Memory B cell (primary cell): Measurements from ENCODE around the gene PRRT1B.

ENCODE experiments used
- ATAC-seq: fragments of 150-1000 bp; cut with Tn5 transposase; 2 replicates; pipeline ENCODE4 v1.10.0; 2021; ENCODE audit warnings: low read depth, mild to moderate bottlenecking, moderate library complexity
- DNase-seq, 2 donors: peaks; one replicate each; pipeline ENCODE4 v3.0.0; 2022; ENCODE audit warnings: low spot score in 2 of 2
- H3K27ac Mint-ChIP-seq: one replicate; pipeline ENCODE4 v1.8.0; 2022; ENCODE audit warnings: mild to moderate bottlenecking, moderate library complexity, mixed read lengths
- H3K27me3 Mint-ChIP-seq: one replicate; pipeline ENCODE4 v1.8.0; 2022; ENCODE audit warnings: mixed read lengths
- H3K36me3 Mint-ChIP-seq: one replicate; pipeline ENCODE4 v1.8.0; 2022; ENCODE audit warnings: mild to moderate bottlenecking, mixed read lengths
- H3K4me1 Mint-ChIP-seq: one replicate; pipeline ENCODE4 v1.8.0; 2022; ENCODE audit warnings: mixed read lengths
- H3K4me3 Mint-ChIP-seq: one replicate; pipeline ENCODE4 v1.8.0; 2022; ENCODE audit warnings: mild to moderate bottlenecking, moderate library complexity, mixed read lengths
- H3K9me3 Mint-ChIP-seq: one replicate; pipeline ENCODE4 v1.8.0; 2022; ENCODE audit warnings: mixed read lengths

PRRT1B gene

GRCh38 chr9:131587331-131587730 is 42.0 kb downstream of the PRRT1B start:
- DNase-seq, result no peak
- H3K9me3 Mint-ChIP-seq, result no peaks in the 10 kb centered on the region
- no peak overlapping the region for H3K4me3 Mint-ChIP-seq
- H3K36me3 Mint-ChIP-seq, result peaks cover 42% of the 10 kb centered on the region
- peak overlapping the region; percentile 80 for H3K27ac Mint-ChIP-seq
- no peaks in the 10 kb centered on the region for H3K27me3 Mint-ChIP-seq
- ATAC-seq, result no peak
- H3K4me1 Mint-ChIP-seq, result peaks cover 25% of the 10 kb centered on the region

GRCh38 chr9:131587906-131588305 is 42.6 kb downstream of the PRRT1B start:
- DNase-seq (no peak), ATAC-seq (no peak)
- peaks cover 41% of the 10 kb centered on the region for H3K36me3 Mint-ChIP-seq
- H3K9me3 Mint-ChIP-seq, result no peaks in the 10 kb centered on the region
- no peaks in the 10 kb centered on the region for H3K27me3 Mint-ChIP-seq
- H3K4me1 Mint-ChIP-seq, result peaks cover 25% of the 10 kb centered on the region
- no peak overlapping the region for H3K4me3 Mint-ChIP-seq
- peak overlapping the region; percentile 80 for H3K27ac Mint-ChIP-seq

- no peaks in the 10 kb centered on the region for H3K9me3 Mint-ChIP-seq
- ATAC-seq, result no peak
- no peak overlapping the region for H3K4me3 Mint-ChIP-seq
- no peak for DNase-seq
- no peaks in the 10 kb centered on the region for H3K27me3 Mint-ChIP-seq
- peaks cover 38% of the 10 kb centered on the region for H3K36me3 Mint-ChIP-seq
- peaks cover 25% of the 10 kb centered on the region for H3K4me1 Mint-ChIP-seq
- peak overlapping the region; percentile 80 for H3K27ac Mint-ChIP-seq
These were observed 43.1 kb downstream of the PRRT1B start for GRCh38 chr9:131588396-131588795.

GRCh38 chr9:131589124-131589711 is 43.9 kb downstream of the PRRT1B start:
- DNase-seq (no peak), ATAC-seq (no peak)
- Mint-ChIP-seq H3K4me3 (no peak overlapping the region), H3K9me3 (no peaks in the 10 kb centered on the region), H3K4me1 (peaks cover 25% of the 10 kb centered on the region), H3K27ac (peak overlapping the region; percentile 65), H3K27me3 (no peaks in the 10 kb centered on the region), H3K36me3 (peaks cover 35% of the 10 kb centered on the region)

- peaks cover 36% of the 10 kb centered on the region for H3K36me3 Mint-ChIP-seq
- ATAC-seq (no peak), DNase-seq (no peak)
- no peaks in the 10 kb centered on the region for H3K27me3 Mint-ChIP-seq
- peaks cover 25% of the 10 kb centered on the region for H3K4me1 Mint-ChIP-seq
- peak overlapping the region; percentile 87 for H3K27ac Mint-ChIP-seq
- H3K4me3 Mint-ChIP-seq, result no peak overlapping the region
- no peaks in the 10 kb centered on the region for H3K9me3 Mint-ChIP-seq
These were observed 44.7 kb downstream of the PRRT1B start for GRCh38 chr9:131589993-131590392.

- no peak for ATAC-seq
- Mint-ChIP-seq H3K27ac (peak overlapping the region; percentile 87), H3K9me3 (no peaks in the 10 kb centered on the region)
These were observed 45.1 kb downstream of the PRRT1B start for GRCh38 chr9:131590449-131590848.

GRCh38 chr9:131590907-131591844 is 45.9 kb downstream of the PRRT1B start:
- no peak overlapping the region for H3K4me3 Mint-ChIP-seq
- H3K4me1 Mint-ChIP-seq, result peaks cover 20% of the 10 kb centered on the region
- peak overlapping the region; percentile 87 for H3K27ac Mint-ChIP-seq
- peak; percentile 88 for ATAC-seq
- H3K9me3 Mint-ChIP-seq, result no peaks in the 10 kb centered on the region
- DNase-seq, result peak; percentile 59 to 65
- H3K36me3 Mint-ChIP-seq, result peaks cover 40% of the 10 kb centered on the region
- H3K27me3 Mint-ChIP-seq, result no peaks in the 10 kb centered on the region

More at GRCh38 chr9:131590449-131590848, 45.1 kb downstream of the PRRT1B start:
- Mint-ChIP-seq H3K4me3 (no peak overlapping the region), H3K4me1 (peaks cover 22% of the 10 kb centered on the region), H3K36me3 (peaks cover 38% of the 10 kb centered on the region), H3K27me3 (no peaks in the 10 kb centered on the region)
- no peak for DNase-seq

GRCh38 chr9:131591845-131592208 is 46.5 kb downstream of the PRRT1B start:
- Mint-ChIP-seq H3K4me1 (peaks cover 13% of the 10 kb centered on the region), H3K27me3 (no peaks in the 10 kb centered on the region), H3K27ac (peak overlapping the region; percentile 87), H3K9me3 (no peaks in the 10 kb centered on the region), H3K36me3 (peaks cover 35% of the 10 kb centered on the region), H3K4me3 (no peak overlapping the region)
- DNase-seq (no peak), ATAC-seq (no peak)

GRCh38 chr9:131593091-131593820 is 47.9 kb downstream of the PRRT1B start:
- DNase-seq, result no peak
- no peak for ATAC-seq
- peaks cover 7% of the 10 kb centered on the region for H3K4me1 Mint-ChIP-seq
- H3K27me3 Mint-ChIP-seq, result no peaks in the 10 kb centered on the region
- peaks cover 25% of the 10 kb centered on the region for H3K36me3 Mint-ChIP-seq
- no peaks in the 10 kb centered on the region for H3K9me3 Mint-ChIP-seq
- H3K4me3 Mint-ChIP-seq, result no peak overlapping the region
- peak overlapping the region; percentile 70 for H3K27ac Mint-ChIP-seq

GRCh38 chr9:131593936-131594665 is 48.8 kb downstream of the PRRT1B start:
- peaks cover 5% of the 10 kb centered on the region for H3K4me1 Mint-ChIP-seq
- ATAC-seq, result no peak
- no peak for DNase-seq
- no peaks in the 10 kb centered on the region for H3K27me3 Mint-ChIP-seq
- H3K27ac Mint-ChIP-seq, result no peak overlapping the region
- H3K4me3 Mint-ChIP-seq, result no peak overlapping the region
- no peaks in the 10 kb centered on the region for H3K9me3 Mint-ChIP-seq
- peaks cover 24% of the 10 kb centered on the region for H3K36me3 Mint-ChIP-seq

- Mint-ChIP-seq H3K27me3 (no peaks in the 10 kb centered on the region), H3K4me3 (no peak overlapping the region), H3K36me3 (peaks cover 20% of the 10 kb centered on the region), H3K9me3 (no peaks in the 10 kb centered on the region), H3K4me1 (peaks cover 5% of the 10 kb centered on the region), H3K27ac (no peak overlapping the region)
- DNase-seq, result no peak
- no peak for ATAC-seq
These were observed 49.8 kb downstream of the PRRT1B start for GRCh38 chr9:131594906-131595665.

- H3K36me3 Mint-ChIP-seq, result peaks cover 25% of the 10 kb centered on the region
- no peak for ATAC-seq
- H3K9me3 Mint-ChIP-seq, result no peaks in the 10 kb centered on the region
- H3K4me1 Mint-ChIP-seq, result peaks cover 5% of the 10 kb centered on the region
- no peak for DNase-seq
- no peak overlapping the region for H3K4me3 Mint-ChIP-seq
- H3K27ac Mint-ChIP-seq, result peak overlapping the region; percentile 20
- no peaks in the 10 kb centered on the region for H3K27me3 Mint-ChIP-seq
These were observed 50.5 kb downstream of the PRRT1B start for GRCh38 chr9:131595696-131596429.

- Mint-ChIP-seq H3K9me3 (no peaks in the 10 kb centered on the region), H3K36me3 (peaks cover 24% of the 10 kb centered on the region), H3K27ac (no peak overlapping the region), H3K4me3 (no peak overlapping the region), H3K27me3 (no peaks in the 10 kb centered on the region), H3K4me1 (no peaks in the 10 kb centered on the region)
- ATAC-seq (no peak), DNase-seq (no peak)
These were observed 51.1 kb downstream of the PRRT1B start for GRCh38 chr9:131596430-131596743.
